Activated naive CD4-positive, alpha-beta T cell treated with anti-CD3 and anti-CD28 coated beads, Interleukin-2, amount 50 U/mL, for 16 hours (primary cell): ENCODE results near the gene COMMD10.
"Not testable (repeated sequence)": the region's sequence is repeated elsewhere in the genome, so short reads cannot be mapped to it uniquely, and the experiment has no call there.

ENCODE experiments used
- DNase-seq: peaks from one replicate; pipeline ENCODE4 v3.0.0-alpha.2; 2020

The COMMD10 gene

DNA sequence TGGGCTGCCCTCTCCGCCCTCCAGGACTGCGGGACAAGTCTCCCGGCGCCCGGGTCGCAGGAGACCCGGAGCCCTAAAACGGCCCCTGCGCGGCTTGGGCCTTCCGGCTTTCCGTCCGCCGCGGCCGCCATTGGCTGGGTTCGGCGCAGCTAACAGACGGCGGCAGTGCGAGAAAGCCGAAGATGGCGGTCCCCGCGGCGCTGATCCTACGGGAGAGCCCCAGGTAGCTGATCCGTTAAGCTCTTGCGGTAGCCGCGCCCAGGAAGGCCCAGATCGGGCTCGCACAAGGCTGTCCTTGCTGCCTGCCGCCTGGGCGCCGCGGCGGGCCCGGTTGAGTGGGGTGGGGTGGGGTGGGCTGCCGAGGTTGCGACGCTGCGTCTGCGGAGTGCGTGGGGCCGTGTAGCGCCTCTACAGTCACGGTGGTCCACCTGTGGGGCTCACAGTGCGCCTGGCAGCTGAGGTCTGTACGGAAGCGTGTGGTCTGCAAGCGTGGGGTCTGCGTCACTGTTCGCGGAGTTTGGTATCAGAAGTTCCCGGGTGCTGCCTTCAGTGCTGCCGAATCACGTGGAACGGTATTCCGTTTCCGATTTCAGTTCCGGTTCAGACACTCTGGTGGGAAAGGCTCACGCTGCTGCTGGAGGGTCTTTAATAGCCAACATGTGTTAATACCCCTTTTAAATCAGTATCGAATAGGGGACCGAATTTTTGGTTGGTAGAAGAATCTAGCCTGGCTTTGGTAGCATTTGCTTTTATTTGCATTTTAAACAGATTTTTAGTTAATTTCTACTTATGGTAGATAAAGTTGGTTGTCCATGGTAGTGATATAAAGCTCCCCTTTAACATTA lies at the start of gene COMMD10:
Gene COMMD10, plus strand, starts transcription at position 155 of the 845 bp plus-strand sequence.
- DNase-seq, result peak; percentile 76

DNA sequence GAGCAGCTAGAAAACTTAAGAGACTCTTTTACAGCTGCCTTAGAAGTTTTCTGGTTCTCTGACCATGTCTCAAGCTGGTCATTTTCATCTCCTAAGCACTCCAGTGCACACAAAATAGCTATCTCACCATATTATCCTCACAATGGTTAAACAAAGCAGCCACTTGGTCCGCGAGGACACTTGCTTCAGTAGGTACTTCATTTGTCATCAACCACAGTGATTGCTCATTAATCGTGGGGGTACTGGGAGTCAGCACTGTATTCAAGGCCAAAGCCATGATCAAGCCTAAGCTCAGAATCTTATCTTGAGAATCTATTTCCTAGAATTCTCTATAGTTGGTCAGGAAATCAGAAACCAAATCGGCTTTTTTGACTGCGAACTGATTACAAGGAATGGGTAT lies 49.7 kb upstream of the COMMD10 start:
- no peak for DNase-seq

DNA sequence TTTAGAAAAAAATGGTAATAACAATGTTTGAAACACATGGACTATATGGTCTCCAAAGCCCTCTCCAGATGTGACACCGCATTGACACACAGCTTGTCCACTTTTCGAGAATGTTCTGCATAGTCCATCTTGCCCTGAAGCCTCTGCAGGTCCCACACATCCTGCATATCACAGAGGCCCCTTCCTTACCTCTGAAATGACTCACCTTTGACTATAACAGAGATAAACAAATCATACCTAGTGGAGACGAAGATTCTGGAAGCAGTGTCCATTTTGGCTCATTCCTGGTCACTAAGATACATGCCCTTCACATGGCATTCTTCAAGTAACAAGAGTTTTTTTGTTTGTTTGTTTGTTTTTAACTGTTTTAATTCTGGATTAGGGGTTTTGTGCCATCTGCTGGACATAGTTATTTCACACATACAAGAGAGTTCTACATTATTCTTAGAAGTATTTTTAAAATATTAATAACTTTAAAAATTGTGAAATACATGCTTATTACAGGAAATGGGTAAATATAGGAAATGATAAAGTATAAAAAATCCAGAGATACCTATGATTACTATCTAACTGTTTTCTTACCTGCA lies 47.5 kb upstream of the COMMD10 start:
- no peak for DNase-seq

DNA sequence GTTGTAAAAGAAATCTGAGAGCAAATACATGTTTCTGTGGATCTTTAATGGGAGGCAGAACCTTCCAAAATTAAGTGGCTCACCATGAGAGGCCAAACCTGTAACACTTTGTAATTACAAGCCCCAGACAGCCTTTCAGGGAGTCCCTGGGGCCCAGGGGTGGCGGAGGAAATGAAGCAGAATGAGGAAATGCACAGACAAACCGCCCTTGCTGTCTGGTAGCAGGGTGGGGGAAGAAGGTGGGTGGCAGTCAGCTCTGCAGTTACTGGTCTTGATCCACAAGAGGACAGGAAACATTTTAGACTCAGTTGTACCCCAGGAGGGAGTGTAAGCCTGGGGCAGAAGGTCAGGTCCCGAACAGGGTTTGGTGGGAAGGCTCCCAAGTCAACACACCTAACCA lies 46.0 kb upstream of the COMMD10 start:
- DNase-seq, result no peak

DNA sequence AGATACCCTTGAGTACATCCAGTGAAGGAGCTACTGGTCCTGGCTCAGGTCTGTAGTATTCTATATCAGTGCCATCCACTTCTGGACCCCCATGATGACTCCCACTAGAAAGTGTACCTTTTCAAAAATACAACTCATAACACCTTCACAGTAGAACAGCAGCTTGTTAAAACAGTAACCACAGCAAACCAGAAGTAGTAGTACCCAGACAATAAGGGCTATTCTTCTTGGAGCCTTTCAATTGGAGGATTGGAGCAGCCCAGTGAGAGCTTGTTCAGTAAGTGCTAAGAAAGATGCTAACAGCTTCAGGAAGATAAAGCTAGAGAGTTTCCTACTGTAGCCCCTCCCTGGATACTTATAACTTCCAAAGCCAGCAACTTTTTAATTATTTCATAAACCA lies 42.5 kb upstream of the COMMD10 start:
- no peak for DNase-seq

DNA sequence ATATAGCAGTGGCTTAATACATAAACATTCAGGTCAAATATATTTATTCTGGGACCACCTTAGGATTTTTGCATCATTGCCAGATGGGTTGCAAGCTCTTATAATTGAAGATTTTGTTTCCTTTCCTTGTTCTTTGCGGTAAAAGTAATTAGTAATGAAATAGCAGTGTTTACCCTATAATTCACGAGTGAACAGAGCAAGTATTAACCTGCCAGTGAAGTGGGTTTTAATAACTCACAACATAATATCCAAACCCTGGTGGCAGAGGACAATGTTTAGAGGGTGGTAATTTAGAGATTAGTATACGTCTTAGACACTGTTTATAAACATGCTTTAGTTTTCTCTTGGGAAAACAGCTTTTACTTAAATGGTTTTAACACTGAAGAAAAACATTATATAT lies 40.8 kb upstream of the COMMD10 start:
- no peak for DNase-seq

DNA sequence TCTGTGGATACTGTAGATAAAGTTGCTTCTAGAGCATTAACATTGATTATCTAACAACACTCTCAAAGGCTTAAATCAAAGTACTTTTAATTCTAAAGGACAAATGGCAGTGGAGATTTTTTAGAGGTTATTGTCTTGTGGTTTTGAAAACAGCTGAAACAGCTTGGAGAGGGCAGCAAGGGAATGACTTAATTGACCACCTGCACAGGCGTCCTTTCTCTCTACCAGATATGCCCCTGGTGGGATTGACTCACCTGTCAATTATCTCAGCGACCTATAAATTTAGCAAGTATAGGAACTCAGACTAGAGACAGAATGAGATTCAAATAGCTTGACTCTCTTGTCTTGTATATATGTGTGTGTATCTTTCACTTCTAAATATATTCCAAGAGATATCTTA lies 39.0 kb upstream of the COMMD10 start:
- no peak for DNase-seq

DNA sequence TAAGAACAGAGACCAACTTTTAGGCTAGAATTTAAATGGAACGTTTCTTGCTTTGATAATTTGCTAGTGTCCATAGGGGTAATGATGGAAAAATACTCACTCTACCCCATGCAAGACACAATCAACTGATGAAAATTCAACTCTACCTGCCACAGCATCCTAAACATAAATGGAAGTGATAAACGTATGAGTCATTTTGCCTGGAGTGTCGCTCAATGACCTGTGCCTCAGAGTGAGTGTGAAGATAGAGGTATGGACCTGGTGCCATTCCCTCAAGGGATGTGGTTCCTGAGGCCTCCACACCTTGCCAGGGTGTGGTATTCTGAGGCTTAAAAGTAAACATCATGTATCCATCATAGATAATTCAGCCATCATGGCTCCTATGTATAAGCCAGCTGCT lies 38.6 kb upstream of the COMMD10 start:
- no peak for DNase-seq

DNA sequence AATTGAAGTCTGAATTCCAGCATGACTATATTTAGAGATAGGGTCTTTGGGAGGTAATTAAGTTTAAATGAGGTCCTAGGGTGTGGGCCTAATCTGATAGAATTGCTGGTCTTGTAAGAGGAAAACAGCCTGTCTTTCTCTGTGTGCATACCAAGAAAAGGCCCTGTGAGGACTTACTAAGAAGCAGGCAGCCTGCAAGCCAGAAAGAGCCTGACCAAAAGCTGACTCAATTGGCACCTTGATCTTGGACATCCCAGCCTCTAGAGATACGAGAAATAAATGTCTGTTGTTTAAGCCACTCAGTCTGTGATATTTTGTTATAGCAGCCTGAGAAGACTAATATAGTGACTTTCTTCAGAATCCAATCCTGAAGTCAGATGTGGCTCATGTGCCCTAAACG lies 38.0 kb upstream of the COMMD10 start:
- no peak for DNase-seq

DNA sequence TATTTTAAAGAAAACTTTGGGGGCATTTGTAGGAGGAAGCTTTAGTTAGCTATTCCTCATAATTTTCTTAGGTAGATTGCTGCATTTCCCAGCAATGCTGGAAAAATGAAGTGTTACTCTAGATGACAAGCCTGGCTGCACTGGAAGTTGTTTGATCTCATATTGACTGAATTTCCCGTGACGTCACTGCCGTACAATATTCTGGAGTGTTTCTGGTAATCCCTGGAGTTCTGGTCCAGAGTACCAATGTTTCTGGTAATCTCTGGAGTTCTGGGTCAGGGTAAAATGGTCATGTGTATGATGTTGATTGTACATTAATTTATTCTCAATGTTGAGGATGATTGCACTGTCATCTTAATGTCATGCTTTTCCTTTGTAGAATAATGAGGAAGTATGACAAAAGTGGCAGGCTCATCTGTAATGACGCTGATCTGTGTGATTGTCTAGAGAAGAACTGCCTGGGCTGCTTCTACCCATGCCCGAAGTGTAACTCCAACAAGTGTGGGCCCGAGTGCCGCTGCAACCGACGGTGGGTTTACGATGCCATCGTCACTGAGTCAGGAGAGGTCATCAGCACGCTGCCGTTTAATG lies 26.4 kb upstream of the COMMD10 start:
- no peak for DNase-seq

DNA sequence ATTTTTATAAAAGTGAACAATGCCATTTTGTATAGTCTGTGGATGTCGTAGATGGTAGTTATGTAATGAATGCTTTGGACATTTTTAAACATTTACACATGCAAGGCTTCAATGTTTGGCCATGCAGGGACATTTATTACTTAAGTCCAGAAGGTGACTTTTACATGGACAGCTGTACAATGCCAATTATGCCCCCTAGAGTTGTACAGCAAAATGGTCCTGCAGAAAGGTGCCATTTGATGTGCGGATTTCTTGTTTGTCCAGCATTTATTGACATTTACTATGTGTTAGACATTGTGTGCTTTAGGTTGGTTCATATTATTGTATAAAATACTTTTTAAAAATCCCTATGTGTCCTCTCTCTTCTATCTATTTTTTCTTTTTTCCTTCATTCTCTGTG lies 22.5 kb upstream of the COMMD10 start:
- DNase-seq, result no peak

DNA sequence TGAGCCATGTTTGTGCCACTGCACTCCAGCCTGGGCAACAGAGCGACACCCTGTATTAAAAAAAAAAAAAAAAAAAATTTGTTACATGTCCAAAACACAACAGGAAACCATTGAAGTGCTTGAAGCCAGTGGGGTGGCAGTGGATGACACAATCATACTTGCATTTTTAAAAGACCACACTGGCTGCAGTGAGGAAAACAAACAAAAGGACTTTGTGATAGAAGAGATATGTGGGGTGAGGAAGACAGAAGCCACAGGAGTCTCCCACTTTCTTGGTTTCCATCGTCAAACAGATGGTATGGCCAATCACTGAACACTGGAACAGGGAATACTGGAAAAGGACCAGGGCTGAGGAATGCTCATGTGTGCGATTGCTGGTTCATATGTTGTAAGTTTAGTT lies 20.9 kb upstream of the COMMD10 start:
- no peak for DNase-seq

DNA sequence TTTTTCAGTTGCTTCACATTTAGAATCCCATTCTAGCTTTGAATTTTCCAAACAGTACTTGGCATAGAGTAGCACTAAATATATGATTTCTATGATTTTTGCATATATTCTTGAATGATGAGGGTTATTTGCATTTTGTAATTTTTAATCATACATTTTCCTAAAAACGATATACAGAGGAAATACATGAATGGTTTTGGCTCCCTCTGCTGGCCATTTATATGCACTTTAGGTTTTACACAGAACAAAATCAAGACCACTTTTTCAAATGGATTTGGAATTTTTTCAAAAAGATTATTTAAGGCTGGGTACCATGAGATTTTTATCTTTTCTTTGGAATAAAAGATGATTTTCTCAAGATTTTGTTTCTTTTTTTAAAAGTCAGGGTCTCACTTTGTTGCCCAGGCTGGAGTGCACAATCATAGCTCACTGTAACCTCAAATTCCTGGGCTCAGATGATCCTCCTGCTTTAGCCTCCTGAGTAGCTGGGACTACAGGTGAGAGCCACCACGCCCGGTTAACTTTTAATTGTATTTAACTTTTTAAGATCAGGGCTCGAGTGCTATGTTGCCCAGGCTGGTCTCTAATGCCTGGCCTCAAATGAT lies 16.7 kb upstream of the COMMD10 start:
- DNase-seq, result no peak

DNA sequence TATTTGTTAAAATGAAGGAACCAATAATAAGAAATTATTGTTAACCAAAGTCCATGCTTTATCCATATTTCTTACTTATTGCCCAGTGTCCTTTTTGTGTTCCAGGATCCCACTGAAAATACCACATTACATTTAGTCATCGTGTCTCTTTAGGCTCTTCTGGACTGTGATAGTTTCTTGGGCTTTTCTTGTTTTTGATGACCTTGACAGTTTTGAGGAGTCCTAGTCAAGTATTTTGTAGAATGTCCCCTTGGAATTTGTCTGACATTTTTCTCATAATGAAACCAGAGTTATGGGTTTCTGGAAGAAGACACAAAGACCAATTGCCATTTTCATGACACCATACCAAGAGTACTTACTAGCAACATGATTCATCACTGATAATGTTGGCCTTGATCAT lies 13.6 kb upstream of the COMMD10 start:
- DNase-seq, result no peak

DNA sequence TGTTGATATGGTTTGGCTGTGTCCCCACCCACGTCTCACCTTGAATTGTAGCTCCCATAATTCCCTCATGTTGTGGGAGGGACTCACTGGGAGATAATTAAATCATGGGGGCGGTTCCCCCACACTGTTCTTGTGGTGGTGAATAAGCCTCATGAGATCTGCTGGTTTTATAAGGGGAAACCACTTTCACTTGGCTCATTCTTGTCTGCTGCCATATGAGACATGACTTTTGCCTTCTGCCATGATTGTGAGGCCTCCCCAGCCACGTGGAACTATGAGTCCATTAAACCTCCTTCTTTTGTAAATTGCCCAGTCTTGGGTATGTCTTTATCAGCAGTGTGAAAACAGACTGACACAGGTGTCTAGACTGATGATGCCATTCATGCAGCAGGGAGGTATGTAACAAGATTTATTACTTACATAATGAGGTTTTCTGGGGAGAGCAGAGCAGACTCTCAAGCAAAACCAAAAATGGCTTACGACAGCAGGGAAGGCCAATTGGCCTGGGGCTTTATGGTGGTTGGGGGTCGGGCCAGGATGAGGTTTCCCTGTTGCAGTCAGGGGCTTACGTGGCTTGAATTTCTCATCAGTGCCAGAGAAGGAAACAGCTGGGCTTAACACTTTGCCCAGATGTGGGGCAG lies 9.5 kb upstream of the COMMD10 start:
- DNase-seq, result no peak

DNA sequence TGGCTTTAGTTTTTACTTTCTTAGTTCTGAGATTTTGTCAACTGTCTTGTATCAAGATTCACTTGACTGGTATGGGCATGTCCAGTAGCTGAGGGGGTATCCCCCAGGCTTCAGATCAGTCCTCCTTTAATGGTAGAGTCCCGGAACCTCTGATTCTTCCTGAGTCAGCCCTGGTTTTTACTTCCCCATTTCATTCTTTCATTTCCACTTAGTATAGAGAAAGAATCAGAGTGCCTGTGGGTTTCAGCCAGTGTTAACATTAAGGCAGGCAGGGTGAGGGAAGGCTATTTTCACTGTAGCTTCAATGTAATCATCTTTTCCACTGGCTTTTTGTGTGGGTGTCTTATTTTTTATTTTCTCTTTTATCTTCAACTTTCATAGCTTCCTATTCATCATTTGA lies 8.3 kb upstream of the COMMD10 start:
- DNase-seq, result no peak

DNA sequence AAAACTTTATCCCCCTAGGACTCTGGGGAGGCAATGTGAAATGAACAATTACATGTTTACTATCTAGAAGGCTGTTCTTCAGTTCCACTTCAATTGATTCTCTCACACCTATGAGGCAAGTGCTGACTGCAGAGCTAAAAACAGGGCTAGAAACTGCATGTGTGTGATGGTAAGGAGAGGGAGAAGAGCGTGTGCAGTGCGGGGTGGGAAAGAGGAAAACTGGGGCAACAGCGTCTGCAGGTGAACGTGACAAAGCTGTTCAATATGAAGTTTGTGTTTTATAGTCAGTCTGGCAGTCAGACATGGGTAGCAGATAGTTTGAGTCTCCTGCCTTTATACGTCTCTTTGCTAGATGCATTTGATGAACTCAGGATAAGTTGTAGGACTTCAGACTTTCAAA lies 6.6 kb upstream of the COMMD10 start:
- no peak for DNase-seq

DNA sequence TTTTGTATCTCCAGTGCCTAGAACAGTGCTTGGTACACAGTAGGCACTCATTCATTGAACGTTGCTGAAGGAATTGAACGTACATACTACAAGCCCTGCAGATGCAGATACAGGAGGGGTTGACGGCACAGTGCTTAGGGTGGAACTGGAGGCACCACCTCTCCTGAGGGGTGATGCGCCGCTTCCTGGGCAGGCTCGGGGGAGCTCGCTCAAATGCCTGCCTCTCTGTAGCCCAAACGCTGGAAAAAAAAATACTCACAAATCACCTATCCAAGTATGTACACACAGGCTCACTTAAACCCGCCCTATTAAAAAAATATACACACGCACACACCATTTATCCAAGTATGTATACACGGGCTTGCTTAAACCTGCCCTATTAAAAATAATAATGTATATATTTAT lies 536 bp upstream of the COMMD10 start:
- DNase-seq, result no peak

DNA sequence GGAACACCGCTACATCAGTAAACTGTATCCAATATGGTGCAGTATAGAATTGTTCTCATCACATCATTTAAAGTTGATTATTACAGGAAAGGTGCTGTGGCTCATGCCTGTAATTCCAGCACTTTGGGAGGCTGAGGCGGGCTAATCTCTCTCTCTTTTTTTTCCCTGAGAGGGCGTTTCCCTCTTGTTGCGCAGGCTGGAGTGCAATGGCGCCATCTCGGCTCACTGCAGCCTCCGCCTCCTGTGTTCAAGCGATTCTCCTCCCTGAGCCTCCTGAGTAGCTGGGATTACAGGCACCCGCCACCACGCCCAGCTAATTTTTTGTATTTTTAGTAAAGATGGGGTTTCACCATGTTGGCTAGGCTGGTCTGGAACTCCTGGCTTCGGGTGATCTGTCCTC lies 1.5 kb downstream of the COMMD10 start:
- not testable (repeated sequence) for DNase-seq

DNA sequence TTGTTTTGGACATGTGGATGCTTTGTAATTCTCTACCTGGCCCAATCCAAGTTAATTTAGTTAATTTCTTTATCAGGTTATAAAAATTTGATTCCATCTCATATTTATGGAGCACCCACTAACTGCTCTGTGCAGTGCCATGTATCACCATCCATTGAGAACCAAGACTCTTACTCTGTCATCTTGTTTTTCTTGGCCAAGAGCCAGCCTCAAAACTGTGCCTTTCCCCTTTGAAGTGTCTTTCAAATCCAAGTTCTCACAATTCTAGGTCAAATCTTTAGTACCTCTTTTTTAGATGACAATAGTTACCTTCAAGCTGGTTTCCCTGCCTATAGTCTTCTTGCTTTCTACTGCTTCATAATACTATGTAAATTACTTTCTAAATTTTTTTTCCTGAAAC lies 3.2 kb downstream of the COMMD10 start:
- DNase-seq, result no peak

DNA sequence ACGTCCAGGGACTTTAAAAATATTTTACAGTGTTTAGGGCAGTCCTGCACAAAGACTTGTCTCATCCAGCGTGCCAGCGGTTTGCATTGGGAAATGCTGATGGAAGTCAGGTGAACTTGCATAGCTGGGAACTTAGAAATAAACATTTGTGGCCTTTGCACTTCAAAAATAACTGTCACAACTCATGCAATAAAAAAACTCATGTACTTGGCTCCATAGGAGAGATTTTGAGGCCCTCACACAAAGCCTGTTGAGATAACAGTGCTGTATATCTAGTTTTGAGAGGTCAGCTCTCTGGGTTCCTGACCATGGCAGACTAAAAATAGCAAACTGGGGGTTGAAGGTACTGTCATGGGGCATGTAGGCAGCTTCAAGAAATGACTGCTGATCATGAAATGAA lies 5.5 kb downstream of the COMMD10 start:
- no peak for DNase-seq

DNA sequence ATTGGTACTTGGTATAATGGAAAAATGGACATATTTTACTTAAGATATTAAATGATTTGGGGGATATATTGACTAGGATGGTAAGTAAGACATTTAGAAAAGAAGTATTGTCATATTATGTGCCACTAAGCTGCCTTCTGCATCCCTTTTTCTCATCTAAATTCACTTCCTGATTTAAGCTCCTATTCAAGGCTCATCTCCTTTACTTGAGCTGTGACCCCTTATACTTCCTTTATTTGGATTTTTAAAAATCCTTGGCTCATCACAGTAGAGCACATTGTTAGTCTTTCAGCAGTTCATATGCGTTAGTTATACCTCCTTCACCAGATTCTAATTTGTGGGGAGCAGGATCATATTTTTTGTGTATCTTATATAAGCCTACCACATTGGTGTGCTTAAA lies 6.6 kb downstream of the COMMD10 start:
- DNase-seq, result no peak

DNA sequence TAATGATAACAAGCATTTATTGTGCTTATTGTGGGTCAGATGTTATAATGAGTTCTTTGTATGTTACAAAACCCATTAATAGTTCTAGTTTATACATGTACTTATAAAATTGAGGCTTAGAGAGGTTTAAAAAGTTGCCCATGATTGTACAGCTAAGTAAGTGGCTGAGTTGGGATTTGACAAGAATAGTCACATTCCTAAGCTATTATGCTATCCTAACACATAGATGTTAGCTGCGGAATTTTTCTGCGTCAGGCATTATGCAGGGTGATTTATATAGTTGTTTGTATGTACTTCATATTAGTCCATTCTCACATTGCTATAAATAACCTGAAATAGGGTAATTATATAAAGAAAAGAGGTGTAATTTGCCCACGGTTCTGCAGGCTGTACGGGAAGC lies 12.5 kb downstream of the COMMD10 start:
- no peak for DNase-seq

DNA sequence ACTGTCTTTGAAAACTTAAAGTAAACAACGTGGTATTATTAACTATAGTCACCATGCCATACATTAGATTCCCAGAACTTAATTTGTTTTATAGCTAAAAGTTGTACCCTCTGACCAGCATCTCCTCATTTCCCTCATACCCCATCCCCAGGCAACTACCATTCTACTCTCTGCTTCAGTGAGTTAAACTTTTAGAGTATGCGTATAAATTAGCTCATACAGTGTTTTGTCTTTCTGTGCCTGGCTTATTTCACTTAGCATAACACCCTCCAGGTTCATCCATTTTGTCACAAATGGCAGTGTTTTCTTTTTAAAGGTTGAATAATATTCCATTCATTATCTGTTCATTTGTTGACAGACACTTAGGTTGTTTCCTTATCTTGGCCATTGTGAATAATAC lies 14.2 kb downstream of the COMMD10 start:
- no peak for DNase-seq
